ENCODE measurements around the gene TMEM115. TPM values are rescaled to one million over a fixed set of nuclear protein-coding genes. Genes with fewer than 3 reads are reported as not detected.

The TMEM115 gene
- total and polyA plus RNA-seq, 10 of the 15 experiments (the other 5 are each of a cell fraction or from before 2014, with no cell fraction given) = 1.9 to 18.7 (median 13.2) TPM

GRCh38 chr3:50388720-50389413, 29.5 kb upstream of the TMEM115 start:
- BruUV-seq (replicated peaks) = no TSS peak
- no peaks in the 10 kb centered on the region for H3K36me3 ChIP-seq (ENCODE audit: control insufficient read depth in 2 of 2, insufficient read depth in 2 of 2, low read length in 1 of 2)
- no peak overlapping the region for H3K27ac ChIP-seq (ENCODE audit: control insufficient read depth, insufficient read depth)
- H3K27me3 ChIP-seq (replicated peaks in 1 of 2; ENCODE audit: control insufficient read depth in 2 of 2, insufficient read depth in 2 of 2, low read length in 1 of 2) = peaks cover 0 to 3% of the 10 kb centered on the region in 2 experiments; a peak in 3 of 4 replicates
- H3K4me3 ChIP-seq = no peak overlapping the region
- ChIA-PET POLR2A (no interaction called here), RAD21 (ENCODE audit: unreplicated experiment) (no interaction called here), SMC1A (ENCODE audit: uncharacterized antibody, unreplicated experiment) (no interaction called here), CTCF (no interaction called here)
- intact Hi-C loops (cut with micrococcal nuclease; ENCODE audit: unreplicated experiment) = no loop called here
- in situ Hi-C loops (cut with MboI) = no loop called here
- no peaks in the 10 kb centered on the region for H3K9me3 ChIP-seq (replicated peaks; ENCODE audit: control insufficient read depth, insufficient read depth, low read length)
- H3K9ac ChIP-seq (ENCODE audit: control insufficient read depth, insufficient read depth, low read length) = no peak overlapping the region
- 36% methylated on average over 21 of the region's 22 CpGs for WGBS (ENCODE audit: insufficient coverage, insufficient replicate concordance, low lambda C conversion rate, missing lambda C conversion rate)
- no peaks in the 10 kb centered on the region for H3K79me2 ChIP-seq (ENCODE audit: control insufficient read depth, insufficient read depth, low read length)
- DNase-seq (ENCODE audit: low read depth, low spot score) = no peak
- FAIRE-seq = no peak
- H3K4me2 ChIP-seq (ENCODE audit: control insufficient read depth, insufficient read depth) = no peak overlapping the region
- H2AFZ ChIP-seq (ENCODE audit: control insufficient read depth, low read depth, low read length) = no peak overlapping the region
- TF ChIP-seq SREBF2 (IDR thresholded peaks at IDR 0.05; ENCODE audit: low read length) (no peak), CHD1 (IDR thresholded peaks at IDR 0.05; ENCODE audit: low read depth, low read length) (no peak), SMAD5 (IDR thresholded peaks at IDR 0.05; ENCODE audit: low read depth) (no peak), YY1 (IDR thresholded peaks at IDR 0.05; ENCODE audit: low read depth, low read length) (no peak), USF1 (IDR thresholded peaks at IDR 0.05; ENCODE audit: borderline replicate concordance, extremely low read length, insufficient read depth, low read depth, low read length) (no peak), IRF3 (IDR thresholded peaks at IDR 0.05) (no peak), ZBTB40 (IDR thresholded peaks at IDR 0.05; ENCODE audit: borderline replicate concordance) (no peak), YBX1 (IDR thresholded peaks at IDR 0.05) (no peak), KAT2A (conservative IDR thresholded peaks at IDR 0.05; ENCODE audit: control insufficient read depth, low read depth, low read length) (no peak), IRF4 (IDR thresholded peaks at IDR 0.05; ENCODE audit: low read depth, low read length) (no peak), NFYB (IDR thresholded peaks at IDR 0.05; ENCODE audit: insufficient read depth, low read depth, low read length) (no peak), GATAD2B (conservative IDR thresholded peaks at IDR 0.05; ENCODE audit: low read depth) (no peak), RAD21 (IDR thresholded peaks at IDR 0.05; ENCODE audit: insufficient read depth, low read depth, low read length) (no peak), ZSCAN29 (IDR thresholded peaks at IDR 0.05) (no peak)
- ATAC-seq = no peak
- no peaks in the 10 kb centered on the region for H3K4me1 ChIP-seq (ENCODE audit: control insufficient read depth, insufficient read depth, low read length)
- no peaks in the 10 kb centered on the region for H4K20me1 ChIP-seq (ENCODE audit: control insufficient read depth, insufficient read depth)
